ENCODE results near the gene SIGLEC12.

- TF ChIP-seq CTCF (IDR thresholded peaks at IDR 0.05) (no peak), POLR2AphosphoS2 (conservative IDR thresholded peaks at IDR 0.05; ENCODE audit: low read length) (no peak), POLR2A (IDR thresholded peaks at IDR 0.05; ENCODE audit: low read length) (no peak), REST (IDR thresholded peaks at IDR 0.05) (no peak), CEBPB (IDR thresholded peaks at IDR 0.05) (no peak), ZNF302 (CRISPR knock-in tag; IDR thresholded peaks at IDR 0.05) (no peak), MAX (IDR thresholded peaks at IDR 0.05) (no peak), TP53 (CRISPR knock-in tag; IDR thresholded peaks at IDR 0.05) (no peak), USF2 (IDR thresholded peaks at IDR 0.05) (no peak), RCOR1 (IDR thresholded peaks at IDR 0.05; ENCODE audit: low read depth, low read length) (no peak)
Measured at GRCh38 chr19:51520728-51521127, 19.1 kb upstream of the SIGLEC12 start.
